GM18858 (cell line): ENCODE measurements around the gene NPBWR2.
"Not testable (repeated sequence)": the region's sequence is repeated elsewhere in the genome, so short reads cannot be mapped to it uniquely, and the experiment has no call there.

Source experiments
- ATAC-seq: cut with Tn5 transposase; IDR thresholded peaks from one replicate; pipeline ENCODE4 v1.9.1; 2021; ENCODE audit not compliant: unreplicated experiment

The NPBWR2 gene

DNA sequence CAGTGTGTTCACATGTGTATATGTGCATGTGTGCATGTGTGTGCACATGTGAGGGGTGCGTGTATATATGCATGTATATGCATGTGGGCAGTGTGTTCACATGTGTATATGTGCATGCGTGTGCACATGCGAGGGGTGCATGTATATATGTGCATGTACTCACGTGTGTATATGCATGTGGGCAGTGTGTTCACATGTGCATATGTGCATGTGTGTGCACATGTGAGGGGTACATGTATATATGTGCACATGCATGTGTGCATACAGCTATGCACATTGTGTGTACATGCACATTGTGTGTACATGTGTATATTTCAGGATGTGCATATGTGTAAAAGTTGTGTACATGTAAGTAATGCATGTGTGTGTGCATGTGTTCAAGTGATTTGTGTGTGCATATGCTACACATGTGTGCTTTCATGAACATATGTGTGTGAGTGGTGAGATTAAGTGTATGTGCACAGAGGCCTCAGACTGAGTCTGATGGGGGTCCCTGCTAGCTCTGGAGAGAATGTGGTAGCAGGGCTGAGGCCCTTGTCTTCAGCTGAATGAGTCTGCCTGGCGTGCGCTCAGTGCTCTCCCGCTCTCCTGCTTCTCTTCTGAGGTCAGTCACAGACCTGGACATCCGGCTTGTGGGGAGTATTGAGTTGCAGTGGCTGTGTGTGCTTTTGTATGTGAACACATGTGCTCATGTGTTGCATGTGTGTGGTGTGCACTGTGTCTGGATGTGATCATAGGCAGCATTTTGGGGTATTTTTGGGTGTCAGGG lies 37.0 kb upstream of the NPBWR2 start:
- ATAC-seq: no peak

DNA sequence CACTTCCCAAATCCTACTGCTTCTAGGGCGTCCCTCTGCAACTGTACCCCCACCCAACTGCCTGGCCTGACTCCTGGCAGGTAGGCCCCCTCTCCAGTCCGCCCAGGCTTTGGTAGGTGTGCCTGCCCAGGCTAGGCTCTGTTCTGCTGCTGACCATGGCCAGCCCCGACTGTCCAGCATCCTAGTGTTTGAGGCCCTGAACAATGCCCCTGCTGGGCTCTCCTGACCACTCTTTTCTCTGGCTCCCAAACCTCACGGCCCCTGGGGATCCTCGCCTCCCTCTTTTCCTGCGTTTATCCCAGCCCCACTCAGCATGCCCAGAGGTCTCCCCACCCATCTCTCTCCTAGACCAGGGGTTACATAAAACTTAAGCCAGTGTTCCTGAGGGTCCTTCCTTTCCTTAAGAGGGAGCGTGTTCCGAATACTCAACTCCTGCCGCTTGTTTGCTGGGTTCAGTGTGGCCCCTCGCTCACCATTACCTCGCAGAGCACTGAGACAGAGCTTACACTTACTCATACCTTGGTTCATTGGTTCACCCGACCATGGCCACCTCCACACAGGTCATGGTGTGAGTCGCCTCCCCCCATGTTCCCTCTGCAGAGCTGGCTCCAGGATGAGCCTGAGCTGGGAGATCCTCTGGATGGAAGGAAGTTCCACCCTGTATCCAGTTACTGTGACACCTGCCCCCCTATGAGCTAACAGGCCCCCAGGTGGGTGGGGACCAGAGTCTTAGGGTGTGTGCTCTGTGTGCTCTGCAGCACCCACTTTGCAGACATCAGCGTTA lies 35.8 kb upstream of the NPBWR2 start:
- no peak for ATAC-seq

DNA sequence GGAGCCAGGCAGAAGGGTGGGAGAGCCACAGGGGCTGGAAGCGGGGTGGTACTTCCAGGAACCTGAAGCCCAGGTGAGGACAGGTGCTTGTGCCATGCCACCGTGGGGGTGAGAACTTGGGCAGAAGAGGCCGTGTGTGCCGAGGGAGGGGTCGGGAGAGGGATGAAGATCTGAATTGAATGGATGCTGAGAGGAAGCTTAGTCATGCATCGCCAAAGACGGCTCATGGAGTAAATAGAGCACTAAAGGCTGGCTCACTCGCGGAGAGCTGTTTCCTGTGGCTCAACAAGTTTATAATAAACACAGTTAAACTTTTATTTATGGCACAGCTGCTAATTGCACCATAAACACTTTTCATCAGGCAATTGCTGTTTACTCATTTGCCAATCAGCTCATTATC lies 35.2 kb upstream of the NPBWR2 start:
- no peak for ATAC-seq

DNA sequence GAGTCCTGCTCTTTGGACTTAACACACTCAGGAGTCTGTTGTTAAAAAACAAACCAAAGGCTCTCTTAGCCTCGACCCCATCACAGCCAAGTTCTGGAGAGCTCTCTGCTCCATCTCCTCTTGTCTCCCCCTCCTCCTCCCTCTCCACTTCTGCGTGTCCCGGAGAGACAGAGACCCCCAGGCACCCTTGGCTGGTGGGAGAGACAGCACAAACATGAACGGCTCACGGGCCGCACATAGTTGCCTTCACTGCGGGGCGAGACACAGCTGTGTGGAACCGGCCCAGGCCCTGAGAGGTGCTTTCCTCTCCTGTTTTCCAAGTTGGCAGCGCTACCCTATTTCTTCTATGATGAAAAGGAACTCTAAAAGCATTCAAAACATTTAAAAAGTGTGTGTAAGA lies 33.6 kb upstream of the NPBWR2 start:
- ATAC-seq: no peak

DNA sequence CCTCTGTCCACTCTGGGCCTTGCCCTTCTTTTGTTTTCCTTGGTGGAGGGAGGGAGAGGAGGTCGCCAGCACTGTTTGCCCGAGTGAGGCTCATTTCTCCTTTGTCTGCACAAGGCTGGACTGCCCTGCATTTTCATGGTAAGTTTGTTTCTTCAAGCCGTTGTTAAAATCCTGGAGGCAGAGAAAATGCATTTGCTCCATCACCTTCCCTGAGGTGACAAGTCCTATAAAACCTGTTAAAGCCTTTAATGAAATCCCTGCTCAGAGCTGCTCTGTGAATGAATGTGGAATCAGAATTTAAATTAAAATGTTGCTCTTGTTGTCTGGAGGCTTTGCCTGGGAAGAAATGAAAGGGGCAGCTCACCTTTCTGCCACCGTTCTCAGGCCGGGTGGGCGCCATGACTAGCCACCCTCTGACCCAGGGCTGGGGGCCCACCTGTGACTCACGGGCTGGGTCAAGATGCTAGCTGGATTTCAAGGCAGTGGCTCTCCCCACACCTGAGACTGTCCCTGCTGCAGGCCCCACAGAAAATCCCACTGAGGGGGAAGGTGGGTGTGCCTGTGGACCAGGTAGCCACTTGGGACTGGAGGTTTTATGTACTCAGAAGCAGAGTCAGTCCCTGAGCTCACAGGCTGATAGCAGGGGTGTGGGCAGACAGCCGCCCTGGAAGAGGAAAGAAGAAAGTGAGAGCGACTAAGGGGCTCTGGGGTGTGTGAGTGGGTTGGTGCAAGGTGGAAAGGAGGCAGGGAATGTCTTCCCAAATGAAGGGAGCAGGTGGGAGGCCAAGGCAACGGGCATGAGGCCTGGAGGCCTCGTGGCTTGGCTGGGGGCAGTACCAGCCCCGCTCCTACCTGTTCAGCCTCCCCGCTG lies 32.9 kb upstream of the NPBWR2 start:
- no peak for ATAC-seq

DNA sequence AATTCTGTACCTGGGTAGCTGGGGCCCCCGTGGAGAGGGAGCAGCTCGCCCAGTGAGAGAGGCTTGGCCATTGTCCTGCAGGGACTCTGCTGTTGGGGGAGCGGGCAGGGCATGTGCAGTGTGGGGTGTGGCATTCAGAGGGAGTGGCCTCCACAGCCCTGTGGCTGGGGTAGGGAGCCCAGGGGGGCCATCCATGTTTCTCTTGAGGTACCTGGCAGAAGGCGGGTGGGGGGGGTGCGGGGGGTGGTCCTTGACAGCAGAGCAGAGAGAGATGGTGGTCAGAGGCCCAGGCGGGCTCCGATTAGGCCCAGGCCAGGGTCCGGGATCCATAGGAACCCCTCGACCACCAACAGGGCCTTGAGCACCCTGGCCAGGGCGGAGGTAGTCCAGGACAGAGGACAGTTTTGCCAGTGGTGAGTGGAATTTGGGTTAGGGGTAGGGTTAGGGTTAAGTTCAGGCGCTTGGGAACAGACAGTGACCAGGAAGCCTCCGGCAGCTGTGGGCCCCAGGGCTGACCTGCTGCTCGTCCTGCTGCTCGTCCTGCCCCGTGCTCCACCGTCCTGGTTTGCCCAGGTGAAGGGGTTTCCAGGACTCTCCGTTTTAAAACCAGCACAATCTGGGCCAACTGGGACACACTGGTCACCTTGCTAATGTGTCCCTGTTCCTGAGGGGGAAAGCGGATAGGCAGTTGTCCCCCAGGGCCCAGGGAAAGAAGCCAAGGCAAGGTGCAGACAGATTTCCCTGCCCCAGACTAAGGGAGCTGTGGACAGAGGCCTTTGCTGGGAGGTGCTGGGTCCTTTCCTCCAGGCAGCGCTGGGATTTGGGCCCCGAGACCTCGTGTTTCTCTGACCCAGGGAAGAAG lies 32.1 kb upstream of the NPBWR2 start:
- ATAC-seq: no peak

DNA sequence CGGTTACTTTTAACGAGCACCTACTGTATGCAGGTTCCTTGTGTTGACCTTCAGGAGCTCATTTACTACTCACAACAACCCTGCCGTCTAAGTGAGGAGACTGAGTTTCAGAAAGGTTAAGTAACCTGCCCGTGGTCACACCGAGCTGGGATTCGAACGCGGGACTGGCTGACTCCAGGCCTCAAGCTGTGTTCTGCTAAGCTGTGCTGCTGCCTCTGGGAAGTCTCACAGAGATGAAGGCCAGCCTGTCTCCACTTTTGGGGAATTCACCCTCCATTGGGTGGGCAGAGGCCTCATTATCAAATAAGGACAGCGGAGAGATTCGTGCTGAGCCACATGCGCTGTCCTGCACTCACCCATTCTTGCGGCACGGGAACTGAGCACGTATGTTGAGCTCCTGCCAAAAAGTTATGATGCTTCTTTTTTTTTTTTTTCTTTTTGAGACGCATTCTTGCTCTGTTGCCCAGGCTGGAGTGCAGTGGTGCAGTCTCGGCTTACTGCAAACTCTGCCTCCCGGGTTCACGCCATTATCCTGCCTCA lies 31.0 kb upstream of the NPBWR2 start:
- ATAC-seq: no peak

DNA sequence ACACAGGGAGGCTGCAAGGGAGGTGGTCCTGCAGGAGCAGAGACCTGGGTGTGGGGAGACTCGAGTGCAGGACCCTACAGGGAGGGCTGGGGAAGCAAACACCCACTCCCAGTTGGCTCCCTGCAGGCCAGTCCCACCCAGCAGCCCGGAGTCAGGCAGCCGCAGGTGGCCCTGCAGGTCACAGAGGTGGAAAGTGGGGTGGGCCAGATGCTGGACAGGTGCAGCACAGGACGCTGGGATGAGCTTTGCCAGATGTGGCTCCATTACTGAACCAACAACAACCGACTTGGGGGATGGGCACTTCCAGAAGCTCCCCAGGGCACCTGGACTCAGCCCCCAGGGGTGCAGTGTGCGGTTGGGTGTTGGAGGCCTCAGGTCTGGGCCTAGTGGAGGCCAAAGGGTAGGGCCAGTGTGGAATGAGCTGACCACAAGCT lies 30.2 kb upstream of the NPBWR2 start:
- ATAC-seq: no peak

DNA sequence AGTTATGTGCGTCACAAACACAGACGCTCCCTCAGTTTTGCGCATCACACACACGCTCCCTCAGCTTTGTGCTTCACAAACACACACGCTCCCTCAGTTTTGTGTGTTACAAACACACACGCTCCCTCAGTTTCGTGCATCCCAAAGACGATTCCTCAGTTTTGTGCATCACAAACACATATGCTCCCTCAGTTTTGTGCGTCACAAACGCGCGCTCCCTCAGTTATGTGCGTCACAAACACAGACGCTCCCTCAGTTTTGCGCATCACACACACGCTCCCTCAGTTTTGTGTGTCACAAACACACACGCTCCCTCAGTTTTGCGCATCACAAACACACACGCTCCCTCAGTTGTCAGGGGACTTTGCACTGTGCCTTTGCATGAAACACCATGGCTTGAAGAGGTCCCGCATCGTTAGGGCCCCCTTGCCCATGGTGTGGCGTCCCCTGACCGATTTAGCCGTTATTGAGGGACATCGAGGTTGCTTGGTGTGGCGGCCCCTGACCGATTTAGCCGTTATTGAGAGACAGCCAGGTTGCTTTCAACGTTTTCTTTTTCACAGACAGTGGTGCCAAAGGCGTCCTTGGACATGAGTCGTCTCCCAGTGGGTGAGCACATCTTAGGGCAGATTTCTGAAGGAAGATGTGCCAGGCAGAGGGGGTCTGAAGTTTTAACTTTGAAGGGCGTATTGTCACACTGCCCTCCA lies 28.8 kb upstream of the NPBWR2 start:
- ATAC-seq: no peak

DNA sequence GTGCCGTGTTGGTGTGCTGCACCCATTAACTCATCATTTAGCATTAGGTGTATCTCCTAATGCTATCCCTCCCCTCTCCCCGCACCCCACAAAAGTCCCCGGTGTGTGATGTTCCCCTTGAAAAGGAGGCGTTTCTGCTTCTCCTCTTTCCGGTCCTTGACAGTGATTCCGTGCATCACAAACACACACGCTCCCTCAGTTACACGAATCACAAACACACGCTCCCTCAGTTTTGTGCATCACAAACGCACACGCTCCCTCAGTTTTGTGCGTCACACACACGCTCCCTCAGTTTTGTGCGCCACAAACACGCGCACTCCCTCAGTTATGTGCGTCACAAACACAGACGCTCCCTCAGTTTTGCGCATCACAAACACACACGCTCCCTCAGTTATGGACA lies 27.4 kb upstream of the NPBWR2 start:
- not testable (repeated sequence) for ATAC-seq

DNA sequence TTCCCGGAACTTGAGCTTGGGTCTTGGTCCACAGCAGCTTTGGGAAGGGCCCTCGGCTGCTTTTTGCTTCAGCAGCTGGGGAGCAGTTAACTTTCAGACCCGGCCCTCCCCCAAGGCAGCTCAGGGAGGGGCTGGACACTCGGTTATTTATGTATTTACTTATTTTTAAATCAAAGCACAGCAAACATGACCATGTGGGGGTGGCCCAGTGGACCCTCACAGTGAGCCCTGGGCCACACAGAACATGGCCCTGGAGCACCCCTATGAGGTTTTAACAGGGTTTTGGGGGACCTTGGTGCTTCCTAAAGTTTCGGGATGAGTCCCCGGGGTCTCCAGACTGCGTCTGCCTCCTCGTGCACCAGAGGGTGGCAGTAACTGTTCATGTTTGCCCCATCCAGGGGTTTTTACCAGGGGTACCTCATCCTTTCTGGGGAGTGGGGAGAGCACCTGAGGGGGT lies 26.6 kb upstream of the NPBWR2 start:
- no peak for ATAC-seq

DNA sequence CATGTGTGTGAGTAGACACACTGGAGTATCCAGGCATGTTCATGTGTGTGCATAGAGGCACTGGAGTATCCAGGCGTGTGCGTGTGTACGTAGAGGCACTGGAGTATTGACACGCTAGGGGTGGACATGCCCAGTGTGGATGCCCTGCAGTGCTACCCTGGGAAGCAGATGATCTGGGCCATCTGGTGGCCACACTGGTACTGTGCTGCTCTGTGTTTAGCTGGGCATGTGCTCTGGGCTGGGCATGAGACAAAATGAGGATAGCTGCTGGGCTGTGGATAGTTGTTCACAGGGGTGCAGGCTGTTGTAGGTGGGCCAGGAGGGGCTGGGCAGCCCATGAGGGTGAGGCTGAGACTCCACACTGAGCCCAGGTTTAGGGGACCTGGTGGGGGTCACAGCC lies 24.0 kb upstream of the NPBWR2 start:
- ATAC-seq: no peak

DNA sequence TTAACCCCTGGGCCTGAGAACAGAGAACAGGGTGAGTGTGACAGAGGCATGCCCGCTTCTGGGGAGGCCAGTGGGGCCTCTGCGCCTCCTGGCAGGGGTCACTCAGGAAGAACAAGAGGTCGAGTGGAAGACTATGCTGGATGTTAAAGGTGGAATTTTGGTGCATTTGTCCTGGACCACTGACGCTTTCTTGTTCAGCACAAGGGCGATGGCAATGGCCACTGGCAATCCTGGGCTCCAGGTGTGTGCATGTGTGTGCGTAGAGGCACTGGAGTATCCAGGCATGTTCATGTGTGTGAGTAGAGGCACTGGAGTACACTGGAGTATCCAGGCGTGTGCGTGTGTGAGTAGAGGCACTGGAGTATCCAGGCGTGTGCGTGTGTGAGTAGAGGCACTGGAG lies 23.5 kb upstream of the NPBWR2 start:
- ATAC-seq: no peak

DNA sequence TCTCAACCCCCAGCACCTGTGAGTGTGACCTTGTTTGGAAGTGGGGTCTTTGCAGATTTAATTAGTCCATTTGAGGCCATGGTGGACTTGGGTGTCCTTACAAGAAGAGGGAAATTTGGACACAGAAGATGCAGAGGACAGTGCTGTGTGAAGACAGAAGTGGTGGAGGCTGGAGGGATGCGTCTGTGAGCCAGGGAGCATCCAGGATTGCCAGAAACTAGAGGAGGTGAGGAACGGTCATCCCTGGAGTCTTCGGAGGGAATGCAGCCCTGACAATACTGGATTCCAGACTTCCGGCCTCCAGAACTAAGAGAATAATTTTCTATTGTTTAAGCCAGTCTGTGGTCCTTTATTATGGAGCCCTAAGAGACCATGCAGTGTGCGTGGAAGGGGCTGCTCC lies 22.9 kb upstream of the NPBWR2 start:
- no peak for ATAC-seq

DNA sequence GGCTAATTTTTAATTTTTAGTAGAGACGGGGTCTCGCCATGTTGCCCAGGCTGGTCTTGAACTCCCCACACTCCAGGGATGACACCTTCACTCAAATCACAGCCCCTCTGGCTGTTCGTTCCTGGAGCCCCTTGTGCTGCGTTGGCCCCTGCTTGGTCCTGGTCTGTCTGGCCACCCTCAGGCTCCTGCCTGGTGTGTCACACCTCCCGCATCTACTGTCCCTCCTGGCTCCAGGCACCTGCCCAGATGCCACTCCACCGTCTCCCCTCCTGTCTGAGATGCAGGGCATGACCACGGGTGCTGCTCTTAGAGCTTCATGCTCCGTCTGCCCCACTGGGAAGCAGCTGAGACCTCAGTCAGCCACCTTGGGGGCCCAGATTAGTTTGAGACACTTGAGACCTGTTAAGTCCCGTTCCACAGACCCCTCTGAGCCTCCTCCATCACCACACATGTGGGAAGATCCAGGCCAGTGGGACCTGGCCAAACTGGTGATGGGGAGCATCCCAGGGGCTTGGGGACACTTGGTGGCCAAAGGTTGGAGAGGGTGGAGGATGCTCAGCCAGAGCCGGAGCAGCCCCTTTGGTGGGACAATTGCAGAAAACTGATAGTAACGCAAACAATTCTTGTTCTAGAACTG lies 21.9 kb upstream of the NPBWR2 start:
- ATAC-seq: no peak

DNA sequence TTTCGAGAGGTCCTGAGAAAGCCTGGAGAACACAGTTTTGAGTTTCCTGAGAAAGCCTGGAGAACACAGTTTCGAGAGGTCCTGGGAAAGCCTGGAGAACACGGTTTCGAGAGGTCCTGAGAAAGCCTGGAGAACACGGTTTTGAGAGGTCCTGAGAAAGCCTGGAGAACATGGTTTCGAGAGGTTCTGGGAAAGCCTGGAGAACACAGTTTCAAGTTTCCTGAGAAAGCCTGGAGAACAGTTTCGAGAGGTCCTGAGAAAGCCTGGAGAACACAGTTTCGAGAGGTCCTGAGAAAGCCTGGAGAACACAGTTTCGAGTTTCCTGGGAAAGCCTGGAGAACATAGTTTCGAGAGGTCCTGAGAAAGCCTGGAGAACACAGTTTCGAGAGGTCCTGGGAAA lies 16.2 kb upstream of the NPBWR2 start:
- ATAC-seq: not testable (repeated sequence)

DNA sequence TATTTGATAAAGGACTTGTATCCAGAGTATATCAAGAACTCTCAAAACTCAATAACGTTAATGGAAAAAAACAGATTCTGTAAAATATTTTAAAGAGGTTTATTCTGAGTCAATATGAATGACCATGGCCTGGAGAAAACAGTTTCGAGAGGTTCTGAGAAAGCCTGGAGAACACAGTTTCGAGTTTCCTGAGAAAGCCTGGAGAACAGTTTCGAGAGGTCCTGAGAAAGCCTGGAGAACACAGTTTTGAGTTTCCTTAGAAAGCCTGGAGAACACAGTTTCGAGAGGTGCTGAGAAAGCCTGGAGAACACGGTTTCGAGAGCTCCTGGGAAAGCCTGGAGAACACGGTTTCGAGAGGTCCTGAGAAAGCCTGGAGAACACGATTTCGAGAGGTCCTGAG lies 15.6 kb upstream of the NPBWR2 start:
- ATAC-seq: not testable (repeated sequence)

DNA sequence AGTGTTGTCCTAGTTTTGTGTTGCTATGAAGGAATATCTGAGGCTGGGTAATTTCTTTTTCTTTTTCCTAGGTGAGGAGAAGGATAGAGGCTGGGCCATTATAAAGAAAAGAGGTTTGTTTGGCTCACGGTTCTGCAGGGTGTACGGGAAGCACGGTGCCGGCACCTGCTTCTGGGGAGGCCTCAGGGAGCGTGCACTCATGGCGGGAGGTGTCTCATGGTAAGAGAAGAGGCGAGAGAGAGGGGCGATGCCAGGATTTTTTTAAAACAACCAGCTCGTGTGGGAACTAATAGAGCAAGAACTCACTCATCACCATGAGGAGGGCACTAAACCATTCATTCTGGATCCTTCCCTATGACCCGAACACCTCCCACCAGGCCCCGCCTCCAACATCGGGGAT lies 14.2 kb upstream of the NPBWR2 start:
- no peak for ATAC-seq

DNA sequence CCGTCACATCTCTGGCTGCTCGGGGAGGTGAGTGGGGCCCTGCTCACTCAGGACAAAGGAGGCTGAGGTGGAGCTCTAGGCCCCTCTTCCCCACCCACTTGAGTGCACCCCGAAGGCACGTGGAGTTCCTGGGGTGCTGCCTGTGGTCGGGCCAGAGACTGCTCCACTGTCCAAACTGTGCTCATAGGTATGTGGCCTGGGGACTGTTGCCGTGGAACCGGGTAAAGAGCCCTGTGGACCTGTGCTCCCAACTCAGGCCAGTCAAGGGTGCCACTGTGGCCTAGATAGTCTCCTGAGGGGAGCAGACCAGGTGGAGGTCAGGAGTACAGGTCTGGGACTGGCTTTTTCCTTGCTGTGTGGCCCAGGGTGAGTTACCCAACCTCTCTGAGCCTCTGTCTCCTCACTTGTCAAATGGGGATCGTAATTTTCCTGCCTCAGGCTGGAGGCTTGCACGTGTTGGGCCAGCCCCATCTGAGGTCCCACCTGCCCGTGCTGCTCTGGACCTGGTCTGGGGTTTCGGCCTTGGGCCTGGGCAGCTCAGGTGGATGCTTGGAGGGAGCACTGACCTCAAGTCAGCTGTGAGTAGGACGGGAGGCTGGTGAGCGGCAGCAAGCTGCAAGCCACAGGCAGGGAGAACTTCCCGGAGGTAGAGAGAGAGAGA lies 12.4 kb upstream of the NPBWR2 start:
- ATAC-seq: no peak
